ENCODE results near the gene ASPHD2.

The ASPHD2 gene

GRCh38 chr22:26445577-26446275, 16.7 kb downstream of the ASPHD2 start:
- Histone ChIP-seq H3K18ac (ENCODE audit: low read length) (no peak overlapping the region), H2BK5ac (ENCODE audit: low read length) (no peak overlapping the region), H3K79me1 (ENCODE audit: low read depth, low read length) (no peaks in the 10 kb centered on the region), H3K4me3 (ENCODE audit: low read length in 2 of 2) (no peak overlapping the region), H4K91ac (ENCODE audit: low read depth, low read length, poor library complexity) (no peak overlapping the region), H4K8ac (ENCODE audit: low read depth, low read length) (no peak overlapping the region), H3K23ac (ENCODE audit: low read depth, low read length, poor library complexity) (peak overlapping the region; percentile 66), H2BK15ac (ENCODE audit: low read length) (no peak overlapping the region), H3K9me3 (replicated peaks in 1 of 2; ENCODE audit: control insufficient read depth in 2 of 2, insufficient read depth in 1 of 2, low read depth in 1 of 2, low read length in 2 of 2) (no peaks in the 10 kb centered on the region), H2BK12ac (ENCODE audit: low read length) (no peak overlapping the region), H2AFZ (ENCODE audit: low read length) (no peak overlapping the region), H3K9ac (ENCODE audit: low read depth, low read length, poor library complexity) (no peak overlapping the region), H3K27ac (replicated peaks; ENCODE audit: low read length) (no peak overlapping the region), H2AK5ac (ENCODE audit: low read depth, low read length) (no peak overlapping the region), H2BK120ac (ENCODE audit: low read depth, low read length) (no peak overlapping the region), H3K4ac (ENCODE audit: low read length) (no peak overlapping the region), H3K14ac (ENCODE audit: low read length) (no peak overlapping the region), H3K36me3 (replicated peaks in 1 of 2; ENCODE audit: control insufficient read depth in 2 of 2, insufficient read depth in 2 of 2, low read length in 2 of 2) (peaks cover 5 to 11% of the 10 kb centered on the region in 2 donors), H3K4me2 (ENCODE audit: insufficient read depth, low read length, poor library complexity, severe bottlenecking) (no peak overlapping the region), H3K27me3 (ENCODE audit: control insufficient read depth in 3 of 3, insufficient read depth in 3 of 3, low read depth in 1 of 3, low read length in 3 of 3) (no peaks in the 10 kb centered on the region), H3K4me1 (ENCODE audit: control insufficient read depth in 2 of 2, insufficient read depth in 1 of 2, low read depth in 1 of 2, low read length in 2 of 2) (no peaks in the 10 kb centered on the region)
- no CpG with 5 or more reads among the region's 15 CpGs for WGBS, 2 donors (ENCODE audit: extremely low coverage in 2 of 2, insufficient read length in 2 of 2, insufficient replicate concordance in 1 of 2)
- no peak for DNase-seq (ENCODE audit: low spot score)

DNA sequence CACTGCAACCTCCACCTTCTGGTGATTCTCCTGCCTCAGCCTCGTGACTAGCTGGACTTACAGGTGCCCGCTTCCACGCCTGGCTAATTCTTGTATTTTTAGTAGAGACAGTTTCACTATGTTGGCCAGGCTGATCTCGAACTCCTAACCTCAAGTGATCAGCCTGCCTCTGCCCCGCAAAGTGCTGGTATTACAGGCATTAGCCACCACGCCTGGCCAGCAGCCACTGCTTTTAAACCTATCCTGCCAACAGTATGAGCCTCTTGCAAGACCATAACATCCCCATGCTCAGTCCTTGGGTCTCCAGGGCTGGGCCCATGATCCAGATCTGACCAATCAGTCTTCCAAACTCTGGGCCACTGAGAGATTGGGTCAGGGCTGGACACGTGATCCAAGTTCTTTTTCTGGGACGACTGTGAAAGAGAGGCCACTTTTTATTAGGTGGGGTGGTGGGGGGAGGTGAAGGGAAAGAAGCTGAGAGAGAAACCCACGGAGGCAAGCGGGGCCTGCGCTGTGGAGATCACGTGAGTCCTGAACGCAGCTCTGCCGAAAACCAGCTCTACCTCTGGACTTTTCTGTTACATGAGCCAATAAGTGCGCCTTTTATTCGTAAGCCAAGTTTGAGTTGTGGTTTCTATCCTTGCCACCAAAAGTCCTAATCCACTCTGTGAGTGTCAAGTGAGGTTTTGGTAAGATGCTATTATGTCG, 17.9 kb downstream of the ASPHD2 start:
- Histone ChIP-seq H3K14ac (ENCODE audit: low read length) (no peak overlapping the region), H3K23ac (ENCODE audit: low read depth, low read length, poor library complexity) (no peak overlapping the region), H2BK120ac (ENCODE audit: low read depth, low read length) (no peak overlapping the region), H3K9me3 (replicated peaks in 1 of 2; ENCODE audit: control insufficient read depth in 2 of 2, insufficient read depth in 1 of 2, low read depth in 1 of 2, low read length in 2 of 2) (no peaks in the 10 kb centered on the region), H3K4ac (ENCODE audit: low read length) (no peak overlapping the region), H3K4me3 (ENCODE audit: low read length in 2 of 2) (no peak overlapping the region), H3K27ac (replicated peaks; ENCODE audit: low read length) (no peak overlapping the region), H2BK5ac (ENCODE audit: low read length) (no peak overlapping the region), H2AK5ac (ENCODE audit: low read depth, low read length) (no peak overlapping the region), H2AFZ (ENCODE audit: low read length) (no peak overlapping the region), H4K8ac (ENCODE audit: low read depth, low read length) (no peak overlapping the region), H3K79me1 (ENCODE audit: low read depth, low read length) (no peaks in the 10 kb centered on the region), H2BK15ac (ENCODE audit: low read length) (no peak overlapping the region), H3K27me3 (ENCODE audit: control insufficient read depth in 3 of 3, insufficient read depth in 3 of 3, low read depth in 1 of 3, low read length in 3 of 3) (no peaks in the 10 kb centered on the region), H3K4me1 (ENCODE audit: control insufficient read depth in 2 of 2, insufficient read depth in 1 of 2, low read depth in 1 of 2, low read length in 2 of 2) (no peaks in the 10 kb centered on the region), H4K91ac (ENCODE audit: low read depth, low read length, poor library complexity) (no peak overlapping the region), H3K9ac (ENCODE audit: low read depth, low read length, poor library complexity) (no peak overlapping the region), H3K36me3 (replicated peaks in 1 of 2; ENCODE audit: control insufficient read depth in 2 of 2, insufficient read depth in 2 of 2, low read length in 2 of 2) (peaks cover 10 to 24% of the 10 kb centered on the region in 2 donors), H3K18ac (ENCODE audit: low read length) (no peak overlapping the region), H3K4me2 (ENCODE audit: insufficient read depth, low read length, poor library complexity, severe bottlenecking) (no peak overlapping the region), H2BK12ac (ENCODE audit: low read length) (no peak overlapping the region)
- no CpG with 5 or more reads among the region's 17 CpGs for WGBS, 2 donors (ENCODE audit: extremely low coverage in 2 of 2, insufficient read length in 2 of 2, insufficient replicate concordance in 1 of 2)
- DNase-seq (ENCODE audit: low spot score): no peak

DNA sequence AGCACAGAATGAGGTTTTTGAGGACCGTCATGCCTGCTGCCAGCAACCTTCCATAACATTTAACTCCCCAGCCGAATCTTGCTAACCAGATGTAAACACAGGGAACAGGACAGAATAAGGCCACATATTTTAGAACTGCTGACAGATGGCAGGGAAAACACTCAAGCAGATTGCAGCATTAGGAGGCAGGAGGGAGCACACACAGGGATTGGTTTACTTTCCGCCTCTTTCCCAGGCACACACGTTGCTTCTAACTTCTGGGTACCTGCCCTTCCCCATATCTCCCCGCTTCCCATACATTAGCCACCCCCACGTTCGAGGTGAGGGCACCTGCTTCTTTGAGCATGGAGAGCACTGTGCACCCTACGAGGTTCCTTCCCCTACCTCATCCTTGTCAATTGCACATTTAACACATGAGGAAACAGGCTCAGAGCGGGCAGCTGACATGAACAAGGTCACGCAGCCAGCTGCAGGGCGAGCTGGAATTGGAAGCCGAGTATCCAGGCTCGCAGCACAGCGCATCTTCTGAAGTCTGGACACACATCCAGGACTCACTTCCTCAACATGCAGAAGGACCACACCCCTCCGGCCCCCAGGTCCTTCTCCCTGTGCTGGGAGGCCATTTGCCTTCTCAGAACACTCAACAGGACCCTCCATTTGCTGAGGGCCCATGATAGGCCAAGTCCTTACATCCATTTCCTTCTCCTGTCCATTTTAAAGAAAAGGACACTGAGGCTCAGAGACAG, 18.7 kb downstream of the ASPHD2 start:
- no peak overlapping the region for H3K14ac ChIP-seq (ENCODE audit: low read length)
- H3K27ac ChIP-seq (replicated peaks; ENCODE audit: low read length): no peak overlapping the region
- H3K23ac ChIP-seq (ENCODE audit: low read depth, low read length, poor library complexity): peak overlapping the region; percentile 12
- no peak overlapping the region for H2BK120ac ChIP-seq (ENCODE audit: low read depth, low read length)
- no peaks in the 10 kb centered on the region for H3K79me1 ChIP-seq (ENCODE audit: low read depth, low read length)
- no peak for DNase-seq (ENCODE audit: low spot score)
- no peaks in the 10 kb centered on the region for H3K9me3 ChIP-seq (replicated peaks in 1 of 2; ENCODE audit: control insufficient read depth in 2 of 2, insufficient read depth in 1 of 2, low read depth in 1 of 2, low read length in 2 of 2)
- H4K91ac ChIP-seq (ENCODE audit: low read depth, low read length, poor library complexity): no peak overlapping the region
- no peak overlapping the region for H2BK5ac ChIP-seq (ENCODE audit: low read length)
- H3K9ac ChIP-seq (ENCODE audit: low read depth, low read length, poor library complexity): no peak overlapping the region
- H3K4me3 ChIP-seq (ENCODE audit: low read length in 2 of 2): no peak overlapping the region
- H2BK12ac ChIP-seq (ENCODE audit: low read length): no peak overlapping the region
- H2BK15ac ChIP-seq (ENCODE audit: low read length): no peak overlapping the region
- no peak overlapping the region for H2AK5ac ChIP-seq (ENCODE audit: low read depth, low read length)
- H3K27me3 ChIP-seq (ENCODE audit: control insufficient read depth in 3 of 3, insufficient read depth in 3 of 3, low read depth in 1 of 3, low read length in 3 of 3): no peaks in the 10 kb centered on the region
- H3K18ac ChIP-seq (ENCODE audit: low read length): no peak overlapping the region
- WGBS, 2 donors (ENCODE audit: extremely low coverage in 2 of 2, insufficient read length in 2 of 2, insufficient replicate concordance in 1 of 2): no CpG with 5 or more reads among the region's 15 CpGs
- no peak overlapping the region for H2AFZ ChIP-seq (ENCODE audit: low read length)
- H3K36me3 ChIP-seq (replicated peaks in 1 of 2; ENCODE audit: control insufficient read depth in 2 of 2, insufficient read depth in 2 of 2, low read length in 2 of 2): peaks cover 14 to 32% of the 10 kb centered on the region in 2 donors
- H3K4ac ChIP-seq (ENCODE audit: low read length): no peak overlapping the region
- H3K4me2 ChIP-seq (ENCODE audit: insufficient read depth, low read length, poor library complexity, severe bottlenecking): no peak overlapping the region
- no peaks in the 10 kb centered on the region for H3K4me1 ChIP-seq (ENCODE audit: control insufficient read depth in 2 of 2, insufficient read depth in 1 of 2, low read depth in 1 of 2, low read length in 2 of 2)
- no peak overlapping the region for H4K8ac ChIP-seq (ENCODE audit: low read depth, low read length)

- Histone ChIP-seq H3K23ac (ENCODE audit: low read depth, low read length, poor library complexity) (no peak overlapping the region), H3K9me3 (replicated peaks in 1 of 2; ENCODE audit: control insufficient read depth in 2 of 2, insufficient read depth in 1 of 2, low read depth in 1 of 2, low read length in 2 of 2) (no peaks in the 10 kb centered on the region), H3K4ac (ENCODE audit: low read length) (no peak overlapping the region), H3K4me1 (ENCODE audit: control insufficient read depth in 2 of 2, insufficient read depth in 1 of 2, low read depth in 1 of 2, low read length in 2 of 2) (no peaks in the 10 kb centered on the region), H2BK12ac (ENCODE audit: low read length) (no peak overlapping the region), H3K4me2 (ENCODE audit: insufficient read depth, low read length, poor library complexity, severe bottlenecking) (no peak overlapping the region), H3K4me3 (ENCODE audit: low read length in 2 of 2) (no peak overlapping the region), H3K14ac (ENCODE audit: low read length) (no peak overlapping the region), H2BK5ac (ENCODE audit: low read length) (no peak overlapping the region), H2AFZ (ENCODE audit: low read length) (no peak overlapping the region), H4K8ac (ENCODE audit: low read depth, low read length) (no peak overlapping the region), H3K27ac (replicated peaks; ENCODE audit: low read length) (no peak overlapping the region), H2BK15ac (ENCODE audit: low read length) (no peak overlapping the region), H4K91ac (ENCODE audit: low read depth, low read length, poor library complexity) (no peak overlapping the region), H2AK5ac (ENCODE audit: low read depth, low read length) (no peak overlapping the region), H3K9ac (ENCODE audit: low read depth, low read length, poor library complexity) (peak overlapping the region; percentile 63), H2BK120ac (ENCODE audit: low read depth, low read length) (no peak overlapping the region), H3K79me1 (ENCODE audit: low read depth, low read length) (no peaks in the 10 kb centered on the region), H3K27me3 (ENCODE audit: control insufficient read depth in 3 of 3, insufficient read depth in 3 of 3, low read depth in 1 of 3, low read length in 3 of 3) (no peaks in the 10 kb centered on the region), H3K18ac (ENCODE audit: low read length) (peak overlapping the region; percentile 45), H3K36me3 (replicated peaks in 1 of 2; ENCODE audit: control insufficient read depth in 2 of 2, insufficient read depth in 2 of 2, low read length in 2 of 2) (peaks cover 17 to 38% of the 10 kb centered on the region in 2 donors)
- no CpG with 5 or more reads among the region's 5 CpGs for WGBS, 2 donors (ENCODE audit: extremely low coverage in 2 of 2, insufficient read length in 2 of 2, insufficient replicate concordance in 1 of 2)
- DNase-seq (ENCODE audit: low spot score): no peak
Observed at GRCh38 chr22:26448334-26448733, 19.3 kb downstream of the ASPHD2 start.

Measured in neuronal stem cell (in vitro differentiated cells).